Activated CD4-positive, alpha-beta T cell treated with anti-CD3 and anti-CD28 coated beads for 36 hours (primary cell): Measurements from ENCODE around the gene POLD2. TPM values are rescaled to one million over a fixed set of nuclear protein-coding genes. Genes with fewer than 3 reads are reported as not detected.

ENCODE experiments used
- ATAC-seq: fragments of 200-7000 bp; cut with Tn5 transposase; one replicate; pipeline ENCODE4 v1.10.0; 2021; ENCODE audit warnings: mild to moderate bottlenecking, moderate library complexity
- CTCF ChIA-PET: fragments of 350-600 bp; sonication (Branson Sonifier 250); formaldehyde crosslinking; loops from one replicate; lab custom pipeline; 2021; ENCODE audit warnings: antibody characterized with exemption; lab: Charles Lee
- POLR2A ChIA-PET: fragments of 350-600 bp; sonication (Branson Sonifier 250); formaldehyde crosslinking; loops from one replicate; lab custom pipeline; 2021; ENCODE audit warnings: antibody characterized with exemption, inconsistent platforms; lab: Charles Lee
- DNase-seq: peaks from one replicate; pipeline ENCODE4 v3.0.0-alpha.2; 2020
- H3K27ac Mint-ChIP-seq: one replicate; pipeline ENCODE4 v1.8.0; 2021; ENCODE audit warnings: mixed read lengths
- H3K27me3 Mint-ChIP-seq: one replicate; pipeline ENCODE4 v1.8.0; 2021; ENCODE audit warnings: mixed read lengths
- H3K36me3 Mint-ChIP-seq: one replicate; pipeline ENCODE4 v1.8.0; 2021; ENCODE audit warnings: low read depth, mixed read lengths
- H3K4me1 Mint-ChIP-seq: one replicate; pipeline ENCODE4 v1.8.0; 2021; ENCODE audit warnings: mixed read lengths
- H3K4me3 Mint-ChIP-seq: one replicate; pipeline ENCODE4 v1.8.0; 2021; ENCODE audit warnings: mild to moderate bottlenecking, moderate library complexity, mixed read lengths
- H3K9me3 Mint-ChIP-seq: one replicate; pipeline ENCODE4 v1.8.0; 2021; ENCODE audit warnings: low read depth, mixed read lengths
- intact Hi-C, 2 experiments: fragments of 100-400 bp; cut with DNase I in 1 of 2; cut with micrococcal nuclease in 1 of 2; formaldehyde crosslinking; loops; one replicate each; pipeline versions ENCODE4 v1.14.2 to v1.15.1; 2022 to 2024; cut with DNase I, micrococcal nuclease
- total RNA-seq, 2 experiments: library from RNA; stranded (reverse); gene quantifications; one replicate each; pipeline ENCODE4 v1.2.3, GENCODE V29; 2021

POLD2 gene
- total RNA-seq, 2 experiments from 2014 or later: 250 to 347 TPM

DNA sequence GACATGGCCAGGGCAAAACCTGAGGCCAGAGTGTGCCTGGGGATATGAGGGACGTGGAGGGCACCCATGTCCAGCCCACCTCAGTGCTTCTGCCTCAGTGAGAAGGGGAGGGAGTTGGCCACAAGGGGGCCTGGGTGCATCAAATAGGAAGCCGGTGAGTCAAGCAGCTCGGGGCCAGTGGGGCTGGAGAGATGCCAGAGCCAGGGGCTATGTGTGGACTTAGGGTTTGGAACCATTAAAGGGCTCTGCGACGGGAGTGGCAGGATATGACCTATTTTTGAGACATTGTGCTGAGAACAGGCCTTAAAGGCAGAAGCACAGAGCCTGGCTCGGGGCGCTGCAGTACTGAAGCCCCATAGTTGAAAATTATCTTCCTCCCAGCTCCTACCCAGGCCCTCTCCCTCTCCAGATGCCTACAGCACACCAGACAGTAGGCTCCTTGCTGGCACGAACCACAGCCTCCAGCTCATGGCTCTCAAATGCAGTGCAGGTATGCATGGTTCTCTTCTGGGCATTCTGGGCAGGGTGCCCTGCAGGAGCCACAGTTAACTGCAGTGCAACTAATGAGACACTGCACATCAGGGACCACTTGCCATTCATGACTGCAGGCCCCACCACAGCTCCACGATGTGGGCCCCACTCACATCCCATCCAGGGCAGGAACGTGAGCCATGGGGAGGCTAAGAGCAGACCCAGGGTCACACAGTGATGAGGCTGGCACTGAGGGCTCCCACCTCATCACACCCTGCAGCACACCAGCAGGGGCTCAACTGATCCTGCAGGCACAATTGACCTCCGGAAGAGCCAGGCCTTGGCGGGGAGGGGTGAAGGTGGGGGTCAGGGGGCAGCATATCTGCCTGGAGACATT is 50.8 kb downstream of the POLD2 start:
- intact Hi-C loops: no loop called here
- Mint-ChIP-seq H3K27ac (no peak overlapping the region), H3K27me3 (no peaks in the 10 kb centered on the region), H3K4me3 (no peak overlapping the region), H3K4me1 (peaks cover 8% of the 10 kb centered on the region), H3K9me3 (no peaks in the 10 kb centered on the region), H3K36me3 (peaks cover 31% of the 10 kb centered on the region)
- no peak for ATAC-seq
- ChIA-PET CTCF (interaction anchor here (1.5 kb wide), 1 partner anchor 8 kb away, joined by 8 read pairs; no protein-coding TSS in a partner anchor), POLR2A (no interaction called here)
- DNase-seq: peak; percentile 67

DNA sequence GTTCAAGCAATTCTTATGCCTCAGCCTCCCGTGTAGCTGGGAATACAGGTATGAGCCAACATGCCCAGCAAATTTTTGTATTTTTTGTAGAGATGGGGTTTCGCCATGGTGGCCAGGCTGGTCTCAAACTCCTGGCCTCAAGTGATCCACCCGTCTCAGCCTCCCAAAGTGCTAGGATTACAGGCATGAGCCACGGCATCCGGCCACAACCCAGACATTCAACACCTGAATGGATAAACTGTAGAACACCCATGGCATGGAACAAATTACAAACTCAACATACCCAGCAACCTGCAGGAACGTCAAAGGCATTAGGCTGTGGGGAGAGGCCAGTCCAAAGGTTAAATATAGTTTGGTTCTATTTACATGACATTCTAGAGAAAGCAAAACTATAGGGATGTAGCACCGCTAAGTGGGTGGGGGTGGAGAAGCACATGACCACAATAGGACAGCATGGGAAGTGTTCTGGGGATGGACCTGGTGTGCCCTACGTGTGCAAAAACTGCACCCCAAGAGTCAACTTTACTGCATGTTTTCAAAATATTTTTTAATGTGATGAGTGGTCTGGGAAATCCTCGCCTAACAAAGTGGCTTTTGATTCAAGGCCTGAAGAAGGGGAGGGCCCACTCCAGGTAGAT is 51.5 kb downstream of the POLD2 start:
- Mint-ChIP-seq H3K27me3 (no peaks in the 10 kb centered on the region), H3K4me1 (peaks cover 12% of the 10 kb centered on the region), H3K9me3 (no peaks in the 10 kb centered on the region), H3K36me3 (peaks cover 30% of the 10 kb centered on the region), H3K4me3 (no peak overlapping the region), H3K27ac (no peak overlapping the region)
- DNase-seq (no peak), ATAC-seq (no peak)
- ChIA-PET CTCF (interaction anchor here (0.6 to 1.5 kb wide), 2 partner anchors 9 kb away, joined by 3 to 8 read pairs; no protein-coding TSS in a partner anchor), POLR2A (no interaction called here)
- intact Hi-C loops: no loop called here

DNA sequence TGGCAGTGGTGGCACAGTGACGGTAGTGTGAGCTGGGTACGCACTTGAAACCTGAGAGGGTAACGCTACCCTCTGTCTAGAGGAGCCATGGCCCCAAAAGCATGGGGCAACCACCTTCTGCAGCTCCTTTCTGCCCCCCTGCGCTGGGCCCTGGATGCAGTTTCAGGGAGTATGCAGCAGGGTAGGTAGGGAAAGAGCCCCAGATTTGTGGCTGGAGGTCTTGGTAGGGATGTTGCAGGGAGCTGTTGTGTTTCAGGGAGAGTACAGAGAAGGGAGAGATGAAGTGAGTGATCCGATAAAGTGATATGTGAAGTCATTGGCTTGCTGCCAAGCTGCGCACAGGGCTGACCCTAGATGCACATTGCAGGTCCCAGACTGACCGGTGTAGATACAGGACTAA is 55.3 kb downstream of the POLD2 start:
- ChIA-PET CTCF (no interaction called here), POLR2A (no interaction called here)
- intact Hi-C loops: no loop called here
- Mint-ChIP-seq H3K4me1 (peaks cover 26% of the 10 kb centered on the region), H3K36me3 (peaks cover 10% of the 10 kb centered on the region), H3K4me3 (no peak overlapping the region), H3K9me3 (no peaks in the 10 kb centered on the region), H3K27me3 (no peaks in the 10 kb centered on the region), H3K27ac (no peak overlapping the region)
- no peak for DNase-seq
- ATAC-seq: no peak

DNA sequence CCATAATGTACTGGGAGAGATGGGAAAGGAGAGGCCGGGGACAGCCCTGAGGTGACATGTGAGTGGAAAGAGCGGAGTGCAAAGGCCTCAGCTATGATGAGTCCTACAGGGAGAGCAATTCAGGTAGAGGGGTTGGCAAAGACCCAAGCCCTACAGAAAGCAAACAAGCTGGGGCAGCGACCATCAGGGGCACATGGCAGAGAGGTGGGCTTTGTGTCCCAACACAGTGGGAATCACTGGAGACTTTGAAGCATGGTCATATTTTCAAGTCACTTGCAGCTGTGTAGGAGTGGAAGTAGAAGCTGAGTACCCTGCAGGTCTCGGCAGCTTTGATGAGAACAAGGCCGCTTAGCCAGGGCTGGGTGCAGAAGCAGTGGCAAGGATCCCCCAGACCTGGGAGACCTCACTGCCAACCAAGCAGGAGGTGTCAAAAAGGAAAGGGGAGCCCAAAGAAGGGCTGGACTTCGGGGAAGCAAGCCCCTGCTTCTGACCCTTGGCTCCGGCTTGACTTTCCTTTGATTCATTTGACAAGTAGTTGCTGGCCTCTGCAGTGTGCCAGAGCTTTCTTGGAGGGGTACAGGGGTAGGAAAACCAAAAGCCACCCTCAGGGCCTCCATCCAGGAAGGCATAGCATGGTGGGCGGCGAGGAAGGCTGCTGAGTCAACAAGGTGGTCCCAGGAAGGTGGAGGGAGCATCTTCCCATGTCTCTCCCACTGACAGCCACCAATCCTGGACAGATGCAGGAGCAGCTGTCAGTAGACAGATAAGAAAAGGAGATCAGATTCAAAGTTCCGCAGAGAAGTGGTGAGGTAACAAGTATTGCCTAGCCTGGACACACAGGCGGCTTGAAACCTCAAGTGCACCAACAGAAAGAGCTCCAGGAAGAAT is 56.0 kb downstream of the POLD2 start:
- Mint-ChIP-seq H3K4me3 (no peak overlapping the region), H3K4me1 (peaks cover 26% of the 10 kb centered on the region), H3K27me3 (no peaks in the 10 kb centered on the region), H3K27ac (no peak overlapping the region), H3K9me3 (no peaks in the 10 kb centered on the region), H3K36me3 (peaks cover 6% of the 10 kb centered on the region)
- ATAC-seq (no peak), DNase-seq (peak; percentile 5)
- intact Hi-C loops: no loop called here
- ChIA-PET POLR2A (no interaction called here), CTCF (interaction anchor here (0.6 to 0.7 kb wide), 3 partner anchors 9 to 19 kb away, joined by 3 to 4 read pairs (median 3); no protein-coding TSS in a partner anchor)

DNA sequence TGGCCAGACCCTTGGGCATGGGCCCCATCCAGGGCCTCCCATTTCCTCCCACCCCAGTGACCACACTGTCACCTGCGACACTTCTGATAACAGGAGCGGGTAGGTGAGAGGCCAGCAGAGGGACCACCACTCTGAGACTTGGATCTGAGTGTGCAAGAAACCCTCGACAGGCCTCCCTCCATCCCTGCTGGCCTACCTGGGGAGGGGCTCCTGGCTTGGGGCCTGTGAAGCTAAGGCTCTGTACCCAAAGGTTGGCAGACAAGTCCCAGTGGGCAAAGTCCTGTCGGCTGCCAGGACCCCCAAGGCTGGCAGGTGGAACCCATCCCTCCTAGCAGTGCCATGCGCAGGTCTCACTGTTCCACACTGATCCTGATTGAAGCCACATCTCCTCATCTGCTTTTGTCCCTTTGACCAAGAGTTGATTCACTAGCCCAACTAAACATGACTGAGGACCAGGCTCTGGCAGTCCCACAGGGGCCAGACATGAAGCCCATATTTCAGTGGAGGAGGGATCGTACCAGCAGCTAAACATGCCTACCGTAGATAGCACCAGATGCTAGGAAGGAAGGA is 56.8 kb downstream of the POLD2 start:
- Mint-ChIP-seq H3K9me3 (no peaks in the 10 kb centered on the region), H3K4me3 (no peak overlapping the region), H3K27me3 (no peaks in the 10 kb centered on the region), H3K4me1 (peaks cover 26% of the 10 kb centered on the region), H3K27ac (no peak overlapping the region), H3K36me3 (peaks cover 2% of the 10 kb centered on the region)
- DNase-seq: peak; percentile 24
- peak; percentile 9 for ATAC-seq
- intact Hi-C loops: no loop called here
- ChIA-PET POLR2A (no interaction called here), CTCF (interaction anchor here (0.6 to 0.7 kb wide), 2 partner anchors 20 to 79 kb away, joined by 3 read pairs; no protein-coding TSS in a partner anchor)

DNA sequence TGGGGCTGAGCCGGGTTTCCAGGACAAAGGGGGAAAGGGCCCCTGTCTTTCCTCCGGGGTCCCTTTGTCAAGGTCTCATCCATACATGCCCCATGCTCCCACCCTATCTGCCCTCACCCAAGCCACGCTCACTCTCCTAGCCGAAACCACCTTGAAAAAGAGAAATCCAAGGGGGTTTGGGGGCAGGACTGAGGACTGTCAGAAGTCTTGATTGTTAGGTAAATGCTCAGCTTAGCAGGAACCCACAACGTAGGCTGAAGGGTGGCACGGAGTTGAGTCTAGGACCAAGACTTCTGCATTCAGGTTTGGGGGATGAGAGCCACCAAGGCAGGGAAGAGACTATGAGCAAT is 57.3 kb downstream of the POLD2 start:
- Mint-ChIP-seq H3K27me3 (no peaks in the 10 kb centered on the region), H3K4me1 (peaks cover 26% of the 10 kb centered on the region), H3K9me3 (no peaks in the 10 kb centered on the region), H3K4me3 (no peak overlapping the region), H3K36me3 (peaks cover 4% of the 10 kb centered on the region), H3K27ac (no peak overlapping the region)
- intact Hi-C loops: no loop called here
- POLR2A ChIA-PET: no interaction called here
- peak; percentile 19 for ATAC-seq
- CTCF ChIA-PET: interaction anchor here (0.6 kb wide), 2 partner anchors 78 to 147 kb away, joined by 3 to 4 read pairs; no protein-coding TSS in a partner anchor
- DNase-seq: no peak

DNA sequence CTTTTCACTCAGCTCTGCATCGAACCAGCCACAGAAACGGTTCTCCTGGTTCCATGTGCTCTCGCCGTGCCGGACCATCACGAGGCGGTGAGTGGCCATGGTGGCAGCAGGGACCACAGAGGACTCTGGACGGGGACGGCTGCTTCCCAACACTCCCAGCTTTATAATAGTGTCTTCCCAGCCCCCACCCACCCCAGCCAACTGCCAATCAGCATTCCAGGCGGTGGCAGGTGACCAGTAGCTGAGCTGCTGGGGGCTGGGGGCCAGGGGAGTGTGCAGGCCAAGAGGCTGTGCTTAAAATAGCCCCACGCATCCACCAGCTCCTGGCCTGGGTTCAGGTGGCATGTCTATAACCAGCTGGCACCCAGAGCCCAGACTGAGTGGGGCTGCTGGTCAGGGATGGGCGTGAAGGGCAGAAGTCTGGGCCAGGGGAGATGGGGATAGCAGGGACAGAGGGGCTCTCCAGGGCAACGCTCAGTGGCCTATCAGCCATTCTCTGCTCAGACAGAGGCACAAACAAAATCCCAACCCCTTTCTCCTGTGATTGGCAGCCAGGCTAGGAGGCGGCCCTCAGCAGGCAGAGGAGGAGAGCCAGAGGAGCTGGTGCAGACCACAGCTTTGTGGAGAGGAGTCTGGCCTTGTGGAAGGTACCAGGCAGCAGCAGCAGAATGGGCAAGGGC is 57.8 kb downstream of the POLD2 start, which contains the start of gene PGAM2:
TSS of gene PGAM2 (minus strand) at position 137 of the 680 bp plus-strand sequence. CDS start at position 99, 38 bp downstream.
- ChIA-PET CTCF (interaction anchor here (0.6 kb wide), 2 partner anchors 78 to 147 kb away, joined by 3 to 4 read pairs; no protein-coding TSS in a partner anchor), POLR2A (no interaction called here)
- no peaks in the 10 kb centered on the region for H3K27me3 Mint-ChIP-seq
- H3K4me3 Mint-ChIP-seq: no peak within 1 kb of the TSS
- H3K36me3 Mint-ChIP-seq: peaks cover 4% of the 10 kb centered on the region
- H3K27ac Mint-ChIP-seq: no peak within 1 kb of the TSS
- DNase-seq (peak; percentile 38), ATAC-seq (peak; percentile 32)
- peaks cover 26% of the 10 kb centered on the region for H3K4me1 Mint-ChIP-seq
- H3K9me3 Mint-ChIP-seq: no peaks in the 10 kb centered on the region
- intact Hi-C loops: no loop called here

DNA sequence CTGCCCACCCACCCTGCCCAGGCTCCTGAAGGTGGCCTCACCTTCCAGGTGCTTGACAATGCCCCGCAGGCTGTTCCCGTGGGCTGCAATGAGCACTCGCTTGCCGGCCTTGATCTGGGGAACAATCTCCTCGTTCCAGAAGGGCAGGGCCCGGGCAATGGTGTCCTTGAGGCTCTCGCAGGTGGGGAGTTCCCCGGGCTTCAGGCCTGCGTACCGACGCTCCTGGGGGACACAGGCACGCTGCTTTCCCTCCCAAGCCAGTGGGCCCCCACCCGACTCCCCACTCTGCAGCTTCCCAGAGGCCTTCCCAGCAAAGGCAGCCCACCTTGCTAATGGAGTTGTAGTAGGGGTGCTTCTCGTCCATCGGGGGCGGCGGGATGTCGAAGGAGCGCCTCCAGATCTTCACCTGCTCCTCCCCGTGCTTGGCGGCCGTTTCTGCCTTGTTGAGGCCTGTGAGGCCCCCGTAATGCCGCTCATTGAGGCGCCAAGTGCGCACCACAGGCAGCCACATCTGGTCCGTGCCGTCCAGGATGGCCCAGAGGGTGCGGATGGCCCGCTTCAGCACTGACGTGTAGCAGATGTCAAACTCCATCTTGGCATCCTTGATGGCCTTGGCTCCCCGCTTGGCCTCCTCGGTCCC is 58.4 kb downstream of the POLD2 start:
- Mint-ChIP-seq H3K27ac (no peak overlapping the region), H3K4me1 (peaks cover 26% of the 10 kb centered on the region), H3K9me3 (no peaks in the 10 kb centered on the region), H3K36me3 (peaks cover 7% of the 10 kb centered on the region), H3K4me3 (no peak overlapping the region), H3K27me3 (no peaks in the 10 kb centered on the region)
- DNase-seq (peak; percentile 19), ATAC-seq (no peak)
- intact Hi-C loops: no loop called here
- ChIA-PET POLR2A (no interaction called here), CTCF (no interaction called here)
